ENCODE data around the gene PIGQ. TPM values are rescaled to one million over a fixed set of nuclear protein-coding genes. Genes with fewer than 3 reads are reported as not detected.
A peak's percentile ranks its signal among the peaks of the same experiment; 100 is the strongest.

PIGQ gene
- total RNA-seq, 1 donor from 2014 or later = 70.2 TPM

DNA sequence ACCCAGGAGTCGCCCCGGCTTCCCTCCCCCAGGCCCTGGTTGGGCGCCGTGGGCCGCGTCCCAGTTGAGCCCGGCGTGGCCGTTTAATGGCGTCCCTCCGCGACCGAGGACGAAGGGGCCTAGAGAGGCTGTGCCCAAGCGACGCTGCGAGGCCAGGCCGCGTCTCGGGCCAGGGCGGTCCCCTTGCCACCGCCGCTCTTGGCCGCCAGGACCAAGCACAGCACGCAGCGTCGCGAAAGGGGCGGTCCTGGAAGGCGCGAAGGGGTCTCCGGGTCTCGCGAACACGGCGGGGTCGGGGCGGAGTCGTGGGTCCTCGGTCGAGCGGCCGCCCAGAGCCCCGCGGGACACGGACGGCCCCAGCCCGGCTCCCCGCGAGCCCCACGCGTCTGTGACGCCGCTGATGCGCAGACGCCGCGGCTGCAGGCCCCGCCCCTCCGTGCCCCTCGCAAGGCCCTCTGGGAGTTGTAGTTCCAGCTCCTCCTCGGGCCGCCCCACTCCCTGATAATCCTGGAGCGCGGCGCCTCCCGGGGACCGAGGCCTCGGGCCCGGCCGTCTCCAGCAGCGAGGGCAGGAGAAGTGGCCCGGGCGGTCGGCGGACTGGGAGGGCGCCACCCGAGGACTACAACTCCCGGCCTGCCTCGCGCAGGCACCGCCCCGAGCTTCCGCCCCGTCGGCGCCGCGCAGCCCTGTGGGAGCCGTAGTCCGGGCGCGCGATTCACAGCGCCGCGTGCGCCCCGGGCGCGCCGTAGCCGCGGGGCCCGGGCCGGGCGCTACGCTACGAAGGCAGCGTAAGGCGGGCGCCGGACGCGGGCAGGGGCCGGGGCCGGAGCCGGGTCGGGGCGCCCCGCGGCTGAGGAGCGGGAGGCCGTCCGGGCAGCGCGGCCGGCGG lies 42.5 kb upstream of the PIGQ start, which contains the start of gene CAPN15:
Gene CAPN15 (plus strand): TSS at position 698 of the 889 bp plus-strand sequence. CDS start 19,127 bp downstream, outside the sequence.
- peak within 1 kb of the TSS; percentile 66 to 88 for H3K4me3 ChIP-seq
- peaks cover 14 to 34% of the 10 kb centered on the region in 2 donors for H3K4me1 ChIP-seq
- no peaks in the 10 kb centered on the region for H3K27me3 ChIP-seq
- peak within 1 kb of the TSS; percentile 95 to 99 for H3K27ac ChIP-seq
- DNase-seq (ENCODE audit: low spot score in 2 of 2) = peak; percentile 43 to 92
- TF ChIP-seq, protein P1, sequence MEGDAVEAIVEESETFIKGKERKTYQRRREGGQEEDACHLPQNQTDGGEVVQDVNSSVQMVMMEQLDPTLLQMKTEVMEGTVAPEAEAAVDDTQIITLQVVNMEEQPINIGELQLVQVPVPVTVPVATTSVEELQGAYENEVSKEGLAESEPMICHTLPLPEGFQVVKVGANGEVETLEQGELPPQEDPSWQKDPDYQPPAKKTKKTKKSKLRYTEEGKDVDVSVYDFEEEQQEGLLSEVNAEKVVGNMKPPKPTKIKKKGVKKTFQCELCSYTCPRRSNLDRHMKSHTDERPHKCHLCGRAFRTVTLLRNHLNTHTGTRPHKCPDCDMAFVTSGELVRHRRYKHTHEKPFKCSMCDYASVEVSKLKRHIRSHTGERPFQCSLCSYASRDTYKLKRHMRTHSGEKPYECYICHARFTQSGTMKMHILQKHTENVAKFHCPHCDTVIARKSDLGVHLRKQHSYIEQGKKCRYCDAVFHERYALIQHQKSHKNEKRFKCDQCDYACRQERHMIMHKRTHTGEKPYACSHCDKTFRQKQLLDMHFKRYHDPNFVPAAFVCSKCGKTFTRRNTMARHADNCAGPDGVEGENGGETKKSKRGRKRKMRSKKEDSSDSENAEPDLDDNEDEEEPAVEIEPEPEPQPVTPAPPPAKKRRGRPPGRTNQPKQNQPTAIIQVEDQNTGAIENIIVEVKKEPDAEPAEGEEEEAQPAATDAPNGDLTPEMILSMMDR (IDR thresholded peaks at IDR 0.05) = peak; percentile 18 to 55 (median 29)
- no peaks in the 10 kb centered on the region for H3K36me3 ChIP-seq
- H3K9me3 ChIP-seq = no peaks in the 10 kb centered on the region
- intact Hi-C loops (cut with DNase I) = loop anchor here (1.0 to 5.0 kb wide), 6 partner anchors 42 to 295 kb away; partner anchors contain the start of genes FAM234A, METTL26, MRPL28 and PGAP6

DNA sequence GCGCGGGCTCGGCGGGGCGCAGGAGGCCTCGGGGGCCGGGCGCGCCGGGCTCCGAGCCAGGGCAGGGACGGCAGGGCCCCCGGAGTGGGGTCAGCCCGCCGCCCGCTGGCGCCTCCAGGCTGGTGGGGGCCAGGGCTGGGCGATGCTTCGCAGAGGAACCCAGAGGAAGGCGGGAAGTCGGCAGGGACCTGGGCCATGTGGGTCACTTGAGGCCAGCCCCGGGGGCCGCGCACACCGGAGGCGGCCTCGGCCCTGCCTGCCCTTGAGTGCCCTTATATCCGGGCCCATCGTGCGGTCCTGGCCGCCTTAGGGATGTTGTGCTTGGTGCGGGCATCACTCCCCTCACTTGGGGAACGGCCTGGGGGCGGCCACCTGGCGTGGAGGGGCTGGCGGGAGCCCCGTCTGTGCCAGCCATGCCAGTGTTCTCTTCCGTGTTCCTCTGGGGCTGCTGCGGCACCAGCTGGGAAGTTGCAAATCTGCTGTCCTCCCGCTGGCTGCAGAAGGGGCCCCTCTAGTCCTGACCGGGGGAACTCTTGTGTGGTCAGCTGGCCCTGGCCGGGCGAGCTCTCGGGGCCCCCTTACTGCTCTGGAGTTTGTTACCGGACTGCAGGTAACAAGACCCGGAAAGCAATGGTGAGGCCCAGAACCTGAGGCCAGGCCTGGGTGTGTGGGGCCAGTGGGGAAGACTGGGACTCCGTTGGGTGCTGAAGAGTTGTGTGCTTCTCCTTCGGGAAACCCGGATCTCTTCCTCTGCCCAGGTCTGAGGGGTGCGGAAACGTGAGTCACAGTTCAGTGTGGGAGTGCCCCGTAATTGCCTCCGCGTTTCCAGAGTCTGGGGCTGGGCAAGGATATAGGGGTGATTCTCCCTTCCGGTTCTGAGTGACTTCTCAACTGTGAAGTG lies 41.4 kb upstream of the PIGQ start:
- DNase-seq (ENCODE audit: low spot score in 2 of 2) = no peak
- Histone ChIP-seq H3K36me3 (no peaks in the 10 kb centered on the region), H3K4me3 (peak overlapping the region; percentile 66 to 88), H3K27me3 (no peaks in the 10 kb centered on the region), H3K9me3 (no peaks in the 10 kb centered on the region), H3K4me1 (peaks cover 14 to 34% of the 10 kb centered on the region in 2 donors), H3K27ac (peak overlapping the region; percentile 54 to 78)
- intact Hi-C loops (cut with DNase I) = loop anchor here (5.0 kb wide), 2 partner anchors 146 to 296 kb away; partner anchors contain the start of genes FAM234A and PGAP6
- TF ChIP-seq, protein P1 (IDR thresholded peaks at IDR 0.05) = no peak

GRCh38 chr16:529012-529575 lies 40.7 kb upstream of the PIGQ start:
- Histone ChIP-seq H3K4me1 (peaks cover 14 to 34% of the 10 kb centered on the region in 2 donors), H3K27me3 (no peaks in the 10 kb centered on the region), H3K27ac (peak overlapping the region in 1 of 2 donors; percentile 15), H3K4me3 (peak overlapping the region; percentile 66 to 88), H3K36me3 (no peaks in the 10 kb centered on the region), H3K9me3 (no peaks in the 10 kb centered on the region)
- TF ChIP-seq, protein P1 (IDR thresholded peaks at IDR 0.05) = no peak
- intact Hi-C loops (cut with DNase I) = loop anchor here (5.0 kb wide), 2 partner anchors 147 to 297 kb away; partner anchors contain the start of genes FAM234A and PGAP6
- no peak for DNase-seq (ENCODE audit: low spot score in 2 of 2)

- intact Hi-C loops (cut with DNase I) = no loop called here
- no peak for DNase-seq (ENCODE audit: low spot score in 2 of 2)
- no peak overlapping the region for H3K27ac ChIP-seq
- H3K4me1 ChIP-seq = peaks cover 14 to 32% of the 10 kb centered on the region in 2 donors
- H3K9me3 ChIP-seq = no peaks in the 10 kb centered on the region
- no peak overlapping the region for H3K4me3 ChIP-seq
- TF ChIP-seq, protein P1 (IDR thresholded peaks at IDR 0.05) = no peak
- H3K36me3 ChIP-seq = no peaks in the 10 kb centered on the region
- no peaks in the 10 kb centered on the region for H3K27me3 ChIP-seq
Measured at GRCh38 chr16:530111-530817, 39.5 kb upstream of the PIGQ start.
